Fibroblast of lung (primary cell): ENCODE data around the gene FBXL13.

Experiments
- CTCF ChIP-seq, 2 donors: IDR thresholded peaks in 1 of 2; conservative IDR thresholded peaks in 1 of 2; 1 replicate in 1 of 2; 2 replicates in 1 of 2; pipeline ENCODE4 v1.5.1; 2011 to 2012; ENCODE audit warnings: low read length in 2 of 2, control low read depth in 1 of 2, inconsistent platforms in 1 of 2, low read depth in 1 of 2, mild to moderate bottlenecking in 1 of 2
- EZH2 ChIP-seq: IDR thresholded peaks from 2 replicates; pipeline ENCODE4 v1.5.1; 2012; ENCODE audit warnings: low read length, control low read depth, mild to moderate bottlenecking; ENCODE audit errors: missing control alignments

- TF ChIP-seq CTCF (conservative IDR thresholded peaks at IDR 0.05 in 1 of 2, IDR thresholded peaks at IDR 0.05 in 1 of 2; ENCODE audit: low read depth in 1 of 2, low read length in 2 of 2) (no peak), EZH2 (no peak)
Observed at GRCh38 chr7:102834466-102834865, 240.1 kb downstream of the FBXL13 start.
